HT1080 (cell line): ENCODE measurements around the gene MCRS1. TPM values are rescaled to one million over a fixed set of nuclear protein-coding genes. Genes with fewer than 3 reads are reported as not detected.
"Not testable (repeated sequence)": the region's sequence is repeated elsewhere in the genome, so short reads cannot be mapped to it uniquely, and the experiment has no call there.

Experiments used
- DNase-seq: peaks from one replicate; pipeline ENCODE4 v3.0.0-alpha.2; 2015; ENCODE audit warnings: low read depth
- small RNA-seq: library from RNA; depleted of rRNA; stranded (forward); fragments of <200 nt; gene quantifications from one replicate; pipeline ENCODE3, GENCODE V24; 2014
- total RNA-seq: library from RNA; depleted of rRNA; stranded (reverse); fragments of >200 nt; shearing (Covaris generic); gene quantifications from 2 replicates; pipeline ENCODE4 v1.2.3, GENCODE V29; 2014; rRNA removed

MCRS1 gene
- total RNA-seq, 1 experiment from 2014 or later, result 99.1 TPM

DNA sequence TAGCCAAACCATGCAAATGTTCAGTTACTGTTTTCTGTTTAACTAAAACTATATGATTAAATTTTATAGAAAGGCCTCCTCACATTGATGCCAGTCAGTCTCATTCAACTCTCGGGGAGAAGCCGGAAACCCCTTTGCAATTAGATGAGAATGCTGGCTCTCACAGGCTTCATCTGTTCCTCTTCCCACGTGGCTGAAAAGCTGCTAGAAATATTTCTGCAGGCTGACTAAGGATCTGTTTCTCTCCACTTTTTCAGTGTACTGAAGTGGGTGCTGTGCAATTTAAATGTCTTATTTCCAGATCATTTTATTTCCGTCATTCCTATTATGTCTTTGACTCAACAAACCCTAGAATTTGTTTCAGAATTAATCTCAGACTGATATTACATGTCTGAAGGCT is 46.6 kb downstream of the MCRS1 start:
- DNase-seq, result no peak

DNA sequence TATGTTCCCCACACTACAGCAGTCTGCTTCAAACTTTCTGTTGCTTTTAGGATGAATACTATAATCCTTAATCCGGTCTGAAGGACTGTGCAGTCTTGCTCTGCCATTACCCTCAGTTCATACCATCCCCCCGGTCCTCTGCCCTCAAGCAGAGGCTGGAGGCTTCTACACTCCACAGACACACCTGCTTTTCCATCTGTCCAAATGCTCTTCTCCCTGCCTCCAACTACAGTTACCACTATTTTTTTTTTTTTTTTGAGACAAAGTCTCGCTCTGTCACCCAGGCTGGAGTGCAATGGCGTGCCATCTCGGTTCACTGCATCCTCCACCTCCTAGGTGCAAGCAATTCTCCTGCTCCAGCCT is 48.4 kb downstream of the MCRS1 start:
- no peak for DNase-seq

DNA sequence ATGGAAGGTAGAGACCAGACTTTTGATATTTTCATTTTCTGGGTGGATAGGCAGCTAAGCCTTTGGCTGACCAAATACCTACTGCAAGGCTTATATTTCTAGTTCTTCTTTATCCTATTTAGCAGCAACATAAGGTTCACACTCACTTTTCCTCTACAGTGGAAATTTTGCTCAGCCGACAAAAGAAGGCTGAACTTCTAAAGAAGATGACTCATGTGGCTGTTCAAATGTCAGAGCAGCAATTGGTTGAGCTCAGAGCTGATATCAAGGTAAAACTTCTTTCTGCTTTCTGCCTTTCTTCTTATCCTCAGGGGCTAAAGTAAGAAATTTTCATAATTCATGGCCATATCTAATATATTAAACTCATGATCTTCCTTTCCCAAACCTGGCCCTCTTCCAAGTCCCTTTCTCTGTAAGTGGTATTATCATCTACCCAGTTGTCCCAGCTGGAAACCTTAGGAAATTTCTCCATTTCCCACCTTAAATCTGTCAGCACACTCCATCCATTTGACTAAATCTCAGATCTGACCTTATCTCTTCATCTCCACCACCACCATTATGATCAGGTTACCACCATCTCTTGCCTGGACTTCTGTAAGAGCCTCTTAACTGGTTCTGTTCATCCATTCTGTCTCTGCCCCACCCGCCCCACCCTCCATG is 48.9 kb downstream of the MCRS1 start:
- peak; percentile 53 for DNase-seq

DNA sequence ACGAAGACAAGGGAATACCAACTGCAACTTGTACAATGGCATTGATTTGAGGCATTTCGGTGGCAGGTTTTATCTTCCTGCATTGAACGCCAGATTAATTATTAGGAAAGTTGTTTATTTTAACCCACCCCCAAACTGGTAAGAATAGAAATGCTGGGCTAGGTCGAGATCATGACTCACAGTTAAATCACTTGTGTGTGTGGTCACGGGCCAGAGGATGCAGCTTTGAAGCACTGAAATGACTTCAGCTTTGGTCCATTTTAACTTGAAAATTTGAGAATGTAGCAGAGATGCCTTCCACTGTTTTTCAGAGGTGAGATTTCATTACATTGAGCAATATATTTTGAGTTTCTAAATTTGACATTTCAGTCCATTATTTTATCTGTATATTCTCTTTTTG is 52.7 kb downstream of the MCRS1 start:
- DNase-seq, result peak; percentile 81

DNA sequence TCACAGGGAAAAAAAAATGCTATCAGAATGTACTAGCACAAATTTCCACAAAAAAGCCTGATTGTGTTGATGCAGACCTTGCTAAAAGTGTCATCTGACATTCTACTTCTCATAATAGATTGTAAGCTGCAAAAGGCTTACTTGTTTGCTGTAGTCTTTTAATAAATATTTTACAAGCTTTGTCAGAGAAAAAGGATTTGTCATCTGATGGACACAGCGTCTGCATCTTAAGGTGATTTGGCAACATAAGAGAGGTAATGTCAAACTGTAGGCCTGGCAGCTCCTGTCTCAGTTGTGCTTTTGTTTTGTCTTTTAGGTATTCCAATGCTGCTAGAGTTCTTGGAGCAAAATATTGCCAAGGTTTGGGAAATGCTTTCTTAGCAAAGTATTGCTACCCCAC is 55.4 kb downstream of the MCRS1 start:
- no peak for DNase-seq

DNA sequence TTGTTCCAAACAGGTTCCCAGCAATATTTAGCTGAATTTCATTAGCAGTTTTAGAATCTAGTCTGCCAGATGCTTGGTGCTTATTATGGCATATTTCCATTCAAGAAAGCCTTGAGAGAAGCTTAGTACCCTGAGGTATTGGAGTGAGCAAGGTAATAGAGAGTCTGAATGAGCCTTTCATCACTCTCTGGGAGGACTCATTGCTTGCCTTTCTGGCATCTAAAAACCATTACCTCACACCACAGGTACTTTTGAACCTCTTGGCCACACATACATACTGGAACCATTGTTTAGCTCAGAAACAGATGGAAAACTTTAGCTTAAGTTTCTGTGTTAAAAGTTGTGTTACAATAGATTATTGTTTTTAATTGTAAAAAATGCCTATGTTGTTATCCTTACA is 56.5 kb downstream of the MCRS1 start:
- no peak for DNase-seq

DNA sequence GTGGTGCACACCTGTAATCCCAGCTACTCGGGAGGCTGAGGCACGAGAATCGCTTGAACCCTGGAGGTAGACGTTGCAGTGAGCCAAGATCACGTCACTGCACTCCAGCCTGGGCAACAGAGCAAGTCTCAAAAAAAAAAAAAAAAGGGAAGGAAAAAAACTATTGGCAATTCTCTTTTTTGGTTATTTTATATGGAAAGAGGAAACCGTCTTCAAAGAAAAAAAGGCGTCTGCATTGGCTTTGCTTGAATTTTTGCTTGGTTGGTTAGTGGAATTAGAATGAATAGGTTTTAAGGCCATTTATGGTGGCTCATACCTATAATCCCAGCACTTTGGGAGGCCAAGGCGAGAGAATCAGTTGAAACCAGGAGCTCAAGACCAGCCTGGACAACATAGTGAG is 58.3 kb downstream of the MCRS1 start:
- DNase-seq, result not testable (repeated sequence)

Small RNA genes within 50 kb of the gene (small RNA-seq; reads per million reads assigned to genes)
- gene POLR2KP1 (not detected), gene RNU6-834P (not detected)

Other genes with a start within 250 kb of the MCRS1 start
- 35.8 and 48.7 TPM in 2 replicates for gene TROAP, start 244.9 kb downstream of the MCRS1 start, total RNA-seq
- gene C1QL4, start 231.0 kb downstream of the MCRS1 start, total RNA-seq, result 5.3 and 5.7 TPM in 2 replicates
- 8.3 and 9.1 TPM in 2 replicates for gene DNAJC22, start 221.3 kb downstream of the MCRS1 start, total RNA-seq
- gene SPATS2, start 200.7 kb downstream of the MCRS1 start, total RNA-seq, result 30.4 and 39.4 TPM in 2 replicates
- 4.7 and 5.2 TPM in 2 replicates for gene KCNH3, start 29.1 kb downstream of the MCRS1 start, total RNA-seq
- gene FAM186B, start 37.5 kb upstream of the MCRS1 start, total RNA-seq, result 0.17 and 0.64 TPM in 2 replicates
- gene PRPF40B, start 55.4 kb upstream of the MCRS1 start, total RNA-seq, result 10.1 and 10.5 TPM in 2 replicates
- 42.3 and 44.5 TPM in 2 replicates for gene FMNL3, start 139.3 kb upstream of the MCRS1 start, total RNA-seq
- 419 and 532 TPM in 2 replicates for gene TMBIM6, start 173.4 kb upstream of the MCRS1 start, total RNA-seq